Neural progenitor cell (in vitro differentiated cells): ENCODE measurements around the gene PTTG1IP2.

Experiments used
- CTCF ChIP-seq: fragments of 200-600 bp; sonication (generic); IDR thresholded peaks from 2 replicates; pipeline ENCODE4 v1.5.1; 2017; ENCODE audit warnings: antibody characterized with exemption, mild to moderate bottlenecking
- EZH2 ChIP-seq: fragments of 200-600 bp; sonication (generic); IDR thresholded peaks from 2 replicates; pipeline ENCODE4 v1.6.1; 2017; ENCODE audit warnings: antibody characterized with exemption, mild to moderate bottlenecking, moderate library complexity
- EZH2phosphoT487 ChIP-seq: fragments of 200-600 bp; sonication (generic); IDR thresholded peaks from 2 replicates; pipeline ENCODE4 v1.6.1; 2017; ENCODE audit warnings: antibody characterized with exemption

GRCh38 chr7:90446137-90446899 is 23.1 kb upstream of the PTTG1IP2 start:
- no peak for TF ChIP-seq CTCF
- TF ChIP-seq EZH2: no peak
- TF ChIP-seq EZH2phosphoT487: no peak
